GM18867 (cell line): Measurements from ENCODE around the gene AMN.

Source experiments
- ATAC-seq: cut with Tn5 transposase; IDR thresholded peaks from one replicate; pipeline ENCODE4 v1.9.1; 2021; ENCODE audit warnings: mild to moderate bottlenecking, moderate library complexity; ENCODE audit not compliant: unreplicated experiment

The AMN gene

DNA sequence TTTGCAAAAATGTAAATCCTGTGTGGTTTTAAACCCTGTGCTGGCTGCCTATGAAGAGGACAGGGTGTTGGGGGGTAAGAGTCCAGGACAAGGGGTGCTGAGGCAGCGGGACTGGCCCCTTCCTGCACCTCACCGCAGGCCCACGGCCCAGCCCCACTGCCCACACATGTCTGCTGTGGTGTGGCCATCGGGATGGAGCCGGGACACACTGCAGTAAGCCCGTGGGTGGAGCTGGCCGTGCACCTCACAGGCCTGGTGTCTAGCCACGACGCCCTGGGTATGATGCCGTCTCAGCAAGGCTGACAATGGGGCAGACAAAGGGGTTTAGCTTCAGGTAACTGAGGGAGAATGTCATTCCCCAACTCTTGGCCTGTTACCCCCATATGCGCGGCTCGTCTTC, 19.6 kb downstream of the AMN start:
- ATAC-seq: no peak

DNA sequence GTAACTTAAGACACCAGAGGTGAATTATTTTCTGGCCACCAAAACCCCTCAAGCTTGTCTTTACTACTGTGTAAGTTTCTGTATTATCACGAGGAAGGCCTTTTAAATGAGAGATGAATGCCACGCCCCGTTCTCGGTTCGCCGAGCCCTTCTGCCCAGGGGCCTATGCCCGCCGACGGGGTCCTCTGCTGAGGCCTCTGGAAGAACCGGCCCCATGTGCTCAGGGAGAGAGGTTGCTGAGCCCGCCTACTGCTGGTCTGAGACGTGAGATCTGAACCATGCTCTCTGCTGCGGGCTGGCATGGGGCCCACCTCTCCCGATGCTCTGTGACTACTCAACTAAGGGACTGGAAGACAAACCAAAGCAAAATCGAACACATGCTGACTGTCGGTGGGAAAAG, 21.0 kb downstream of the AMN start:
- ATAC-seq: no peak

DNA sequence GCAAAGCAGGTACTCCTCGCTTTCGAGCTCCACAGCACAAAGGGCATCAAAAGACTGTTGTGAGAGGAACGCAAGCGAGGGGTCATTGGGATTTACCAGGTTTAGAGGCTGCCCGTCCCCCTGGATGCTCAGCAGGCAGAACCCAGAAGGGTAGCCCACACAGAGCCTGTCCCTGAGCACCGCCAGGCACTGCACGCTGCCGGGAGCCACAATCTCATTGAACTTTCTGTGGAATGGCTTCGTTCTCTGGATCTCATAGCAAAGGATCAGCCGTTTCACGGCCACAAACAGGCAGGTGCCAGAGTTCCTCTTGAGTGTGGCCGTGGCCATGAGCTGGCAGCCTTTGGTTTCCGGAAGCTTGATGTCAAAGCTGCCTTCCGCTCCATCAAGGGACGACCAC, 21.5 kb downstream of the AMN start:
- no peak for ATAC-seq

DNA sequence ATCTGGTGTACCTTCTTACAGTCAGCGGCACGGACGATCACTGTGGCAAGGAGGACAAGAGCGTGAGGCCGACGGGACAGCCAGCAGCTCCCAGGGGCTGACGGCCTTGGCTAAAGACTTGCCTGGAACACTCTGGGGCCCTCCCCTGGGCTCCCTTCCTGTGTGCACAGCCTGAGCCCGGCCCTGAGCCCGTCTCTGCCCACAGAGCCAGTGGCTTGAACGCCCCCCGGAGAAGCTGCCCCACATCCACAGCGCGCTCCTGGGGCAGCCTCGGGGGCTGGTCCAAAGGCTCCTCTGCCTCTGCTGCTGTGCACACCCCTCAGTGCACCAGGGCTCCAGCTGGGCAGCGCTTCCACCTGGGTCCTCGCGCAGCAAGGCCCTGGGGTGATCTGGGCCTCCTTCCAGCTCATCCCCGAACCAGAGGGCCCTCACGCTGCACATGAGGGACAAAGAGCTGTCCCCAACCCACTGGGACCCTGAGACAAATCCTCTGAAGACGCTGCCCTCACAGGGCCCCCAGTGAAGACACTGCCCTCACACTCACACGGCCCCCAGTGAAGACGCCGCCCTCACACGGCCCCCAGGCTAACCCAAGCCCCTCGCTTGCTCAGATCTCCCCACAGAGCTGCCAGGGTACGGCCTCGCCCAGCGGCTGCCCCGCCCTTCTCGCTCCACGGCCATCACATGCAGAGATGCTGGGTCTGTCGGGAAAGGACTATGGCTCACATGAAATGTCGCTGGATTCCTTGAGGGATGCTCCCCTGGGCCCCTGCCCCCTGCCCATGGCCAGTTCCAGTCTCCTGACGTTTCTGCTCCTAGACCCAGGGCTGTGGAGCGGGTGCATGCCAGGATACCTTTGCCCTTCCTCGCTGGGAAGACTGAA, 22.2 kb downstream of the AMN start:
- ATAC-seq: no peak

DNA sequence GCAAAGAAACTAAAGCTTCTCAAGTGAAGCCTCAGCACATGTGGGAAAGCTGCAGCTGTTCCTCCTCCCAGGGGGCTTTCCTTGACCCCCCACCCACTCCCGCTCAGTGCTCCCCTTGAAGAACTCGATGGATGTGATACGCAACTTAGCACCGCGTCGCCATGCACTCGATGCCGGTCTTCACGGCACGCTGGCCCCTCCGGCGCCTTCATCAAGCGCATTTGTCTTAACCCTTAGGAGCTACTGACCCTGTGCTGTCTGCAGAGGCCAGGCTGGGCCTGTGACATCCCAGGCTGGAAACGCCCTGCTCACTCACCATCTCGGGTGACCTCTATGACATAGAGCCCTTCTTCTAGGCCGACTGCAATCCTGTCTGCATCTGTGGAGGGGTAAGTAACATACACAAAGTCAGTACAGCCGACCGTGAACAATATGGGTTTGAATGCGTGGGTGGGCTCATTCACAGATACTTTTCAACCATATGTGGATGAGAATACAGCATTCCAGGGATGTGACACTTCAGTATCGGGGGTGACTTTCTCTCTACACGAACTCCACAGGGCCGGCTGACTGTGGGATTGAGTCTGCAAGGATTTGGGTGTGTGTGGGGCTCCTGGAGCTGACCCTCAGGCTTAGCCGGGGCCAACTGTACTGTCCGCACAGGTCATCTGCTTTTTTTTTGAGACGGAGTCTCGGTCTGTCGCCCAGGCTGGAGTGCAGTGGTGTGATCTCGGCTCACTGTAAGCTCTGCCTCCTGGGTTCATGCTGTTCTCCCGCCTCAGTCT, 23.1 kb downstream of the AMN start:
- no peak for ATAC-seq

- no peak for ATAC-seq
Measured at GRCh38 chr14:102947321-102948103, 25.0 kb downstream of the AMN start.

DNA sequence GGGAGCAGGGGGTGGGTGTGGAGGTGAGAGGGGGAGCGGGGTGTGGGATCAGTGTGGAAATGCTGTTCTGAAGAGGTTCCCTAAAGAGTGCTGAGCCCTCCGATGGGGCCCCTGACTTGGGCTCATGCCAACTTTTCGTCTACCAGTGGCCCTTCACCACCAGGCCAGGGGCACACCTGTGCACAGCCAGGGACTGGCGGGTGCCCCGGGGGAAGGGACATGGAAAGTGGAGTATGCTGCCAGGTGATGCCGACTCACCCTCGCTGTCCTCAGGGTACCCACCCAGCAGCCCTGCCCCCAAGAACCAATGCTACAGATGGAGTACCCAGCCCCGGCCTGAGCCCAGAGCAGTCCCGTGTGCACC, 26.2 kb downstream of the AMN start:
- no peak for ATAC-seq

DNA sequence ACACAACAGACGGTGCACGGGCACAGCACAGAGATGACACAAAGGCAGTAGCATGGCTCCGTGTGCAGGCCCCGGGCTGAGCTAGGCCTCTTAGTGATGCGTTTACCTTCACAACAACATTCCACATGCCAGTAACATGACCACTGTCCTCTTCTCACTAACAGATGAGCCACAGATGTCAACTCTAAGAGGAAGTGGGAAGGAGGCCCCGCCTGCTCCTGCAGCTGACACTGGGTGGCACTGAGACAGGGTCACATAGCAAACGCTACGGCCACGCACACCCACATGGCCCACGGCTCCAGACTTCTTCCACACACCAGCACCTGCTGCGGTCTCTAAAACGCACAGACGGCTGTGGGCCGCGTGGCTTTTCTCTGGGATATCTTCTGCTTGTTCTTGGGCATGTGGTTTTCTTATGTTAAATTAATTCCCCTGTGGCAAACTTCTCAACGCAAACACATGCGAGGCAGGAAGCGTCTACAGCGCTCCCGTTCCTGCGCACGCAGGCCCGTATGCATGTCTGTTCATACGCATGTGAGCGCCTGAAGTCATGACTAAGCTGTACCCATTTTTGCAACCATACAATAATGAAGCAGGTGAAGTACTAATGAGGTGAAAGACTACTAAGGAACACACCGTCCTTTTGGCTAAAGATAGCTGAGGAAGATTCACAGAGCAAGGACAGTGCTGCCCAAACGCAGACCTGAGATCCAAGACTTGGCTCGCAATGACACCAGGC, 26.8 kb downstream of the AMN start:
- ATAC-seq: no peak

DNA sequence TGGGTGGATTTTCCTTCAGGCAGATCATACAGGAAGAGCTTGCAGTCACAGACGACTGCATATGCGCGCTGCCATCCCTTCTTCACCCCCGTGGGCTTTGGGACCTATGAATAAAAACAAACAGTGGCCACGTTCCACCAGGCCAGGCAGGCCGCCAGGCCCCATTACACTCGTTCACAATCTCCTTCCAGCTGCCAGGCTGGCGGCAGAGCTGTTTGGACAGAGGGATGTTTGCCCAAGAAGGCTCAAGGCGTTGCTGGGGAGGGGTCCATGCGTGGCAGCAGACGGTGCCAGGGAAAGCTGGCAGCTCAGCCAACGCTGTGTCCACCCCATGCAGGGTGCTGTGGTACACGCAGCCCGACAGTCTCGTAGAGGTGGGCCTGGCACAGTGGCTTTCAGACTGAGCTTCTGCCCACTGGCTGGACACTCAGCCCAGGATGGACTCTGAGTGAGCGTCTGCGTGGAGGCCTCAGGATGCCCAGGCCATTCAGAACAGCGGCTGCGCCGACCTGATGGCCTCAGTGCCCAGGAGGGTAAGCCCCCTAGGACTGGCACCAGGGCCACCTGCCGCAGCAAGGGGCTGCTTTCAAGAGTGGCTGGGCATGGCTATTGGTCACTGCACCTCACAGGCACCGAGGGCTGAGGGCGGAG, 27.5 kb downstream of the AMN start:
- no peak for ATAC-seq

- no peak for ATAC-seq
Measured at GRCh38 chr14:102951034-102951433, 28.6 kb downstream of the AMN start.

- no peak for ATAC-seq
Measured at GRCh38 chr14:102951799-102952198, 29.3 kb downstream of the AMN start.

DNA sequence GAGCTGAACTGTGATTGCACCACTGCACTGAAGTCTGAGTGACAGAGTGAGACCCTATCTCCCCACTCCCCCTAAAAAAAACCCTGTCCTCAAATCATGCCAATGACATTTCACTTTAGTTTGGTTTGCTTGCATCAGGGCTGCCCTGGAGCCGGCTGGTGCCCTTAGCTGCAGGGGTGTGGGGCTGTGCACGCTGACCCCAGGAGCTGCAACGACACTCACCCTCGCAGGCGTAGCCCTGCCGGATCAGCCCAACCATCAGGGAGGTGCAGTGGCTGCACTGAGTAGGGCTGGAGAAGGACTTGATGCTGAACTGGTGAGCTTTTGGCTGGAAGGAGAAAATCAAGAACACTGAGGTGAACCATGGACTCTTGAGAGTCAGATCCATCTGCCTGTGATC, 29.8 kb downstream of the AMN start:
- no peak for ATAC-seq

DNA sequence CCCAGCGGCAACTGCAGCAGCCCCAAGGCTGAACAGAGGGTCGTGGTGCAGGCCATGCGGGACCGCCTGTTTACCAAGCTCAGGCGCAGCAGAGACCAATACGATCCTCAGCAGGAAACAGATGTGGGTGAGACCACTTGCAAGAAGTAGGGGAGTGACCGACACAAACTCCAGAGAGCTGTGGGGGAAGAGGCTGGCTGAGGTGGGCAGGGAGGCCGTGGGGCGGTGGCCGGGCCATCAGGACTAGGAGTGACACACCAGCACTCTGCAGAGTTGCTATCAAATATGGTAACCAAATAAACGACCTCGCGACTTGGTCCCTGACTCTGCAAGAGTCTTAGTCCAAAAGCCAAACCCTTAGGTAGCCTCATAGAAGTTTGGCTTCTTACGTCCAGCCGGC, 30.6 kb downstream of the AMN start:
- ATAC-seq: no peak

- ATAC-seq: no peak
Measured at GRCh38 chr14:102954081-102954789, 31.8 kb downstream of the AMN start.

- ATAC-seq: no peak
Measured at GRCh38 chr14:102955636-102956408, 33.4 kb downstream of the AMN start.

DNA sequence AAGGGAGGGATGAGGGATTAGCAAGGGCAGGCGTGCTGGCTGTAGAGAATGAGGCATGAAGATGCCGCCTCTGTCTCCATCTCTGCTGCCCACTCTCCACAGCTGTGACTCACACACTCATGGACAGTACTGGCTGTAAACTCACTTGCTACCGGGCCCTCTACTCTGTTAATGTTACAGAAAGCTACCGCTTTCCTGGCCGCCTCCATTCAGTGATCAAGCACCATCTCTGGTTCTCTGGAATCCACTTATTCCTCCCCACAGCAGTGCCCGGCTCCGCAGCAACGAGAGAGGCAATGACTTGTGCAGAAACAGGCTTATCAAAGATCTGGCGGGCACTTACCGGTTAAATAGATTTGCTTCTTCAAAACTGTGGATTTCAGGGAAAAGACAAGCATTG, 34.8 kb downstream of the AMN start:
- ATAC-seq: no peak

GRCh38 chr14:102958461-102958860, 36.0 kb downstream of the AMN start:
- ATAC-seq: no peak

DNA sequence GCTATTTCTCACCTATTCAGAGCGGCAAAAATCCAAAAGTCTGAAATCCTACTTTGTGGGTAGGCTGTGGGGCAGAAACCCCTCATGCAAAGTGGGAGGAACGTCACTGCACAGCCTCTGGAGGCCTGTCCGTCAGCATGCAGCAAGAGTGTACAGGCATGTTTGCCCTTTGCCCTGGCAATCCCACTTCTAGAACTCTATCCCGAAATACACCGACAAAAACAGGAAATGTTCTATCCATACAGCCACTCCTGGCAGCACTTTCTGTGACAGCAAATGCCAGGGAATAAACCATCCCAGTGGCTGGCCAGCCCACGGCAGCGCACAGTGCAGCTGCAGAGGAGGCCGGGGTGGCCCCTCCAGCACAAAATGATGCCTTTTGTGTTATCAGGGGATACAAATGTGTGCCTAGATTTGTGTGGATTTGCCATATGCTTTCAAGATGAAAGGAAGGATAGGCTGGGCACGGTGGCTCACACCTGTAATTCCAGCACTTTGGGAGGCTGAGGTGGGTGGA, 39.7 kb downstream of the AMN start:
- ATAC-seq: no peak
